ENCODE data around the gene FUCA1.

DNA sequence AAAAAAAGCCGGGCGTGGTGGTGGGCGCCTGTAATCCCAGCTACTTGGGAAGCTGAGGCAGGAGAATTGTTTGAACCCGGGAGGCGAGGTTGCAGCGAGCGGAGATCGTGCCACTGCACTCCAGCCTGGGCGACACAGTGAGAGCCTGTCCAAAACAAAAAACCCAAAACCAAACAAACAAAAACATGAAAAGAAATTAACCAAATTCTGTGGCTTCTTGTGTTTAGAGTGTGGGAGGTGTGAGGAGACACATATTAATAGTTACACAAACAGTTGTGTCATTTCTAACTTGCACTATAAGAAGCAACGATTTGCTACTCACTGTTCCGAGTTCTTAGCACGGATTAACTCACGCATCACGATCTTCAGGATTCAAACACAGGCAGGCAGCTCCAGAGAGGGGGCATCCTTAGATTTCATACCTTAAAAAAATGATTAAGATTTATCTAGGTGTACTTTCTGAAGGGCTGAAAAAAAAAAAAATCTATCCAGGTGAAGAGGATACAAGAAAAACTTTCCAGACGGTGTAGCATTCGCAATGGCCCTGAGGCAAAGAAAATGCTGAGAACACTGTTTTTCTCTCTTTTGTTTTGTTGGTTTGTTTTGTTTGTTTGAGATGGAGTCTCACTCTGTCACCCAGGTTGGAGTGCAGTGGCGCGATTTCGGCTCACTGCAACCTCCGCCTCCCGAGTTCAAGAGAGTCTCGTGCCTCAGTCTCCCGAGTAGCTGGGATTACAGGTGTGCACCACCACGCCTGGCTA lies 42.1 kb downstream of the FUCA1 start:
- TF ChIP-seq L3MBTL2 (conservative IDR thresholded peaks at IDR 0.05) (no peak), SUZ12 (IDR thresholded peaks at IDR 0.05) (no peak), ELF4 (IDR thresholded peaks at IDR 0.05) (no peak), ARNT (IDR thresholded peaks at IDR 0.05) (no peak), FOXM1 (IDR thresholded peaks at IDR 0.05; ENCODE audit: borderline replicate concordance) (no peak), FOXA1 (IDR thresholded peaks at IDR 0.05) (no peak)
